ENCODE data around the gene POU3F4. TPM values are rescaled to one million over a fixed set of nuclear protein-coding genes. Genes with fewer than 3 reads are reported as not detected.

Gene POU3F4
- total RNA-seq = under 0.01 TPM in 1 of 2 replicates, not detected in the other

DNA sequence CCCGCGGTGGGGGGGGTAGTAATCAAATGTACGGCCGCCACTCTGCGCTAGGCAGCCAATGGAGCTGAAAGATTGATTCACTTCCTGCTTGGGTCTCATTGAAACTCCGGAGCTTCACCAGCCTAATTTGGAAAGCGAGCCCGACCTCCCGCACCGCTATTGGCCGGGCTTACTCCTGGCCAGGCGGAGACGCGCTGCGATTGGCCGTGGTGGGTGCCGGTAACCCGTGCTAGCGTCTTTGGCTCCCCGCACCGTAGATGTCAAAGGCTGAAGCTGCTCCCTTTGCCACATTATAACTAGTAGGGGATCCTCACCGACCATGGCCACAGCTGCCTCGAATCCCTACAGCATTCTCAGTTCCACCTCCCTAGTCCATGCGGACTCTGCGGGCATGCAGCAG, at the start of gene POU3F4:
Gene POU3F4 (plus strand): TSS at position 285 of the 400 bp plus-strand sequence. CDS start 35 bp downstream, at position 320.

